H1 (cell line): ENCODE measurements around the gene ITGA3.

ENCODE experiments used
- BACH1 ChIP-seq: IDR thresholded peaks from 2 replicates; pipeline ENCODE4 v1.6.1; 2012; ENCODE audit warnings: low read length, improper control_type of control experiment
- CTCF ChIP-seq, 3 experiments: IDR thresholded peaks; 1 replicate in 2 of 3; 2 replicates in 1 of 3; pipeline versions ENCODE4 v1.5.1 to v1.6.1; 2011; ENCODE audit warnings: low read length in 3 of 3, mild to moderate bottlenecking in 3 of 3, inconsistent platforms in 2 of 3, low read depth in 1 of 3, moderate library complexity in 1 of 3; ENCODE audit not compliant: insufficient read depth in 1 of 3; ENCODE audit errors: control extremely low read depth in 1 of 3
- JUN ChIP-seq: IDR thresholded peaks from 2 replicates; pipeline ENCODE4 v1.6.1; 2011; ENCODE audit warnings: low read depth, mild to moderate bottlenecking, improper control_type of control experiment, low read length
- JUND ChIP-seq: IDR thresholded peaks from 2 replicates; pipeline ENCODE4 v1.6.1; 2011; ENCODE audit warnings: mild to moderate bottlenecking, improper control_type of control experiment, low read length
- MAFK ChIP-seq: IDR thresholded peaks from 2 replicates; pipeline ENCODE4 v1.6.1; 2012; ENCODE audit warnings: low read depth, mild to moderate bottlenecking, improper control_type of control experiment, low read length
- PHF8 ChIP-seq: fragments of 200-600 bp; sonication (generic); conservative IDR thresholded peaks from 2 replicates; pipeline ENCODE4 v1.7.1; 2012; ENCODE audit warnings: low read depth, mild to moderate bottlenecking, inconsistent platforms, low read length, moderate library complexity
- POLR2A ChIP-seq, 2 experiments: IDR thresholded peaks; 1 replicate in 1 of 2; 2 replicates in 1 of 2; pipeline ENCODE4 v1.6.1; 2011; ENCODE audit warnings: low read depth in 2 of 2, low read length in 2 of 2, mild to moderate bottlenecking in 2 of 2; ENCODE audit errors: control extremely low read depth in 1 of 2
- POLR2AphosphoS5 ChIP-seq: IDR thresholded peaks from 2 replicates; pipeline ENCODE4 v1.6.1; 2011; ENCODE audit warnings: low read depth, low read length
- RFX5 ChIP-seq: IDR thresholded peaks from 2 replicates; pipeline ENCODE4 v1.6.1; 2011; ENCODE audit warnings: low read depth, low read length, improper control_type of control experiment, borderline replicate concordance
- SIX5 ChIP-seq: IDR thresholded peaks from 2 replicates; pipeline ENCODE4 v1.6.1; 2011; ENCODE audit warnings: mild to moderate bottlenecking, low read depth, low read length
- SP1 ChIP-seq: IDR thresholded peaks from 2 replicates; pipeline ENCODE4 v1.6.1; 2011; ENCODE audit warnings: low read depth, low read length
- SUZ12 ChIP-seq: fragments of 200-600 bp; sonication (generic); IDR thresholded peaks from 2 replicates; pipeline ENCODE4 v1.6.1; 2012; ENCODE audit warnings: mild to moderate bottlenecking, inconsistent platforms, low read length, moderate library complexity, mixed read lengths
- YY1 ChIP-seq: IDR thresholded peaks from 2 replicates; pipeline ENCODE4 v1.6.1; 2011; ENCODE audit warnings: low read depth, mild to moderate bottlenecking, low read length
- TF ChIP-seq, protein P1 (sequence below): IDR thresholded peaks from 2 replicates; pipeline ENCODE4 v1.6.1; 2012; ENCODE audit warnings: inconsistent platforms

DNA sequence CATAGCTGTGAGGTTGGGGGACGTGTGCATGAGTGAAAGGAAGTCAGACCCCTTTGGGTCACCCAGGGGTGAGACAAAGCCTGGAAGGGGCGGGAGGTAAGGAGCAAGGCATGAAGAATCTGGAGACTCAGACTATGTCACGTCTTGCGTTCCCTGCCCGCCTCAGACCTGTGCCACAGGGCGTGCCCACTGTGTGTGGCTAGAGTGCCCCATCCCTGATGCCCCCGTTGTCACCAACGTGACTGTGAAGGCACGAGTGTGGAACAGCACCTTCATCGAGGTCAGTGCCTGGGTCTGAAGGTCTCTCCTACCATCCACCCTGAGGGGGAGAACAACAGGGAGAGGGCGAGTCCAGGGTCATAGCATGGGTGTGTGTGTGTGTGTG, 24.2 kb downstream of the ITGA3 start:
- TF ChIP-seq SP1 (no peak), YY1 (no peak), CTCF (IDR thresholded peaks at IDR 0.05; ENCODE audit: control extremely low read depth in 1 of 3, insufficient read depth in 1 of 3, low read depth in 1 of 3, low read length in 3 of 3) (no peak), RFX5 (no peak), JUND (no peak), POLR2AphosphoS5 (no peak), PHF8 (no peak), SIX5 (no peak), BACH1 (no peak), SUZ12 (no peak), MAFK (no peak), JUN (no peak), POLR2A (IDR thresholded peaks at IDR 0.05; ENCODE audit: control extremely low read depth in 1 of 2, low read depth in 2 of 2, low read length in 2 of 2) (no peak)
- TF ChIP-seq, protein P1, sequence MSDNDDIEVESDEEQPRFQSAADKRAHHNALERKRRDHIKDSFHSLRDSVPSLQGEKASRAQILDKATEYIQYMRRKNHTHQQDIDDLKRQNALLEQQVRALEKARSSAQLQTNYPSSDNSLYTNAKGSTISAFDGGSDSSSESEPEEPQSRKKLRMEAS = no peak
